ENCODE measurements around the gene RNF150.

- no peak for TF ChIP-seq CTCF (IDR thresholded peaks at IDR 0.05)
- no peak for TF ChIP-seq POLR2A (IDR thresholded peaks at IDR 0.05; ENCODE audit: low read depth)
These were observed 139.9 kb downstream of the RNF150 start for GRCh38 chr4:140993370-140993769.
